Bone marrow (tissue), 2 donors: ENCODE measurements around the gene TFF3.
"Not testable (repeated sequence)": the region's sequence is repeated elsewhere in the genome, so short reads cannot be mapped to it uniquely, and the experiment has no call there.

Source experiments
- DNase-seq, 2 donors: peaks; one replicate each; lab custom pipeline; 2025; lab: John Stamatoyannopoulos, UW

TFF3 gene

GRCh38 chr21:42304556-42305454 is 10.4 kb downstream of the TFF3 start:
- no peak for DNase-seq

GRCh38 chr21:42303443-42303842 is 11.8 kb downstream of the TFF3 start:
- DNase-seq, result no peak

GRCh38 chr21:42302794-42303193 is 12.4 kb downstream of the TFF3 start:
- DNase-seq, result no peak

- no peak for DNase-seq
Measured at GRCh38 chr21:42302076-42302650, 13.0 kb downstream of the TFF3 start.

- DNase-seq, result no peak
Measured at GRCh38 chr21:42301371-42302075, 13.7 kb downstream of the TFF3 start.

GRCh38 chr21:42300956-42301355 is 14.3 kb downstream of the TFF3 start:
- no peak for DNase-seq

DNA sequence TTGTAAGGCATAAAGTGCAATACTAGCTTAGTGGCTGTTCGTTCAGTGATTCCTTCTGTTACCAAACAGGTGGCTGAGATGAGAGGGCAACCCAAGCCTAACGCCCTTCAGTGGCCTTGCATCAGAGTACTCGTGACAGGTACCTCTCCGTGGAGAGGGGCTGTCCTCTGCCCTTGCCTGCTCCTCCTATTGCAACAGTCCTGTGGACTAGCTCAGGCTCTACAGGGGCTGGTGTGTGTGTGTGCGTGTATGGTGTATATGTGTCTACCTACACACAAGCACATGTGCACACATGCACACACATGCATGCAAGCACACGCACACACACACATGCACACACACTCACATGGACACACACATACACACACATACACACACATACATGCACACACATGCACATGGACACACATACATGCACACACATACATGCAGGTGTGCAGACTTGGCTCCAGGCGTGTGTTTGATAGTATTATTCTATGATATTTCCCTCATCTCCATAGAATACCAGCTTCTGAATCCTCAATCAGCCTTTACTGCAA is 15.1 kb downstream of the TFF3 start:
- DNase-seq, result no peak

DNA sequence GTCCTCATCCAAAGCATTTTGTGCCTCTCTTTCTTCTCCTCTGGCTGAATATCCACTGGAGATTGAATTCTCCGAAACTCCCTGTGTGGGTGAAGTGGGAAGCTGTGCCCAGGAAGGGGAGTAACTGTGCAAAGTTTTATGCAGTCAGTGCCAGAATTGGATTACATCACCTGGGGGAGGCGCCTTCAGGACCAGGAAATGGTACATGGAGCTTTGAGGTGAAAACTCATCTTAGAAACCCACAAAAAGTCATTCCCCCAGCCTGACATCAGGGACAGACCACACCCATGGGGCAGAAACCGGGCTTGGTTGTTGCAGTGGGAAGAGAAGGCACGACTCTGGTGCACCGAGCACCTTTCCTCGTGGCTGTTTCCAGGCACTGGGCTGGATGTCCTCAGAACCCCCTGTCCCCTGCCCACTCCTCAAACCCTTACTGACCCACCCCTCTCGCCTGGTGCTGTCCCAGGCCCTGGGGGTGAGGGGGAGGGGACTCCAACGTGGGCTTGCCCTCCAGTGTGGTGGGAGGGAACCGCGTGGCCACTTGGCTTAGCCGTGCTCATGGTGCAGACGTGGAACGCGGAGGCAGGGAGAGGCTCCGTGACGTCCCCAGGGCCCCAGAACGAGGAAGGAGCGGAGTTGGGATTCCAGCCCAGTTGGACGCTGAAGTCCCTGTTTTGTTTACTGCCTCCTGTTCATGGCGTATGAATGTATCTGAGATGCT is 15.7 kb downstream of the TFF3 start:
- no peak for DNase-seq

GRCh38 chr21:42298657-42299056 is 16.6 kb downstream of the TFF3 start:
- DNase-seq, result no peak

- no peak for DNase-seq
Measured at GRCh38 chr21:42298237-42298636, 17.0 kb downstream of the TFF3 start.

- DNase-seq, result no peak
Measured at GRCh38 chr21:42297377-42297776, 17.8 kb downstream of the TFF3 start.

- DNase-seq, result no peak
Measured at GRCh38 chr21:42296501-42296900, 18.7 kb downstream of the TFF3 start.

- no peak for DNase-seq
Measured at GRCh38 chr21:42295845-42296244, 19.4 kb downstream of the TFF3 start.

- DNase-seq, result no peak
Measured at GRCh38 chr21:42294273-42294880, 20.8 kb downstream of the TFF3 start.

- no peak for DNase-seq
Measured at GRCh38 chr21:42293649-42294272, 21.4 kb downstream of the TFF3 start.

DNA sequence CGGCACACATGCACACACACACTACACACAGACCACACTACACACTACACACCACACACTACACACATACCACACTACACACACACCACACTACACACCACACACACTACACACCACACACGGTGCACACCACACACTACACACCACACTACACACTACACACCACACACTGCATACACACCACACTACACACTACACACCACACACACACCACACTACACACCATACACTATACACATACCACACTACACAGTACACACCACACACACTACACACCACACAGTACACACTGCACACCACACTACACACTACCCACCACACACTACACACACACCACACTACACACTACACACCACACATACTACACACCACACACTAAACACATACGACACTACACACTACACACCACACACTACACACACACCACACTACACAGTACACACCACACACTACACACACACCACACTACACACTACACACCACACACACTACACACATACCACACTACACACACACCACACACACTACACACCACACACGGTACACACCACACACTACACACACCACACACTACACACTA is 22.6 kb downstream of the TFF3 start:
- not testable (repeated sequence) for DNase-seq

DNA sequence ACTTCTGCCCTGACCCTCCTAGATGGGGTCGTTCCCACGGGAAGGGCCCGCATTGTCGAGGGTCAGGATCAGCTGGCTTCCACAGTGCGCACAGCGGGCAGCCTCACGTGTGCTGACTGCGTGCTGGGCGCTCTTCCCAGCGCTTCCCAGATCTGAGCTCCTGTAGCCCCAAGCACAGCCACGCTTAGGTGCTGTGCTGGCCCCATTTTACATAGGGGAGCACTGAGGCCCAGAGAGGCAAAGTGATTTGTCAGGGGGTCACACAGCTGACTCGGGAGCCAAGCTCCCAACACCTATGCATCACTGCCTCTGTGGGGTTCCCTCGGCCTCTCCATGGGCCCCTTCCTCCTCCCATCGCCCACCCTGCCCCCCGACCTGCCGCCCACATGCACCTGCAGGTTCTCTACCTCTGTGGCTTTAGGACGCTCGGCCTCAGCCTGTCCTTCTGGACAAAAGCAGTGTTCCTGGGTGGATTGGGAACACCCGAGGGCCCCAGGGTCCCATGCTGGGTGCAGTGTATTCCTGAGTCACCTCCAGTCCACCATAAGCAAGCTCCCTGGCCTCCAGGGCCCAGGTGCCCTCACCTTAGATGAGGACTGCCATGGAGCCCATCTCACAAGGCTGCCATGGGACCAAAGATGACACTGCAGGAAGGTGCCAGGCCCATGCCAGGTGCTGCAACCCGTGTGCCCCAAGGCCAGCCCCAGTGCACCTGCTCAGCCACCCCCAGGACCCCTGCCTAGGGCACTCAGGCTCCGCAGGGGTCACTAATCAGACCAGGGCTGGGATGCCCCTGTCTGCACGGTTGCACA is 23.3 kb downstream of the TFF3 start:
- DNase-seq, result no peak

GRCh38 chr21:42291003-42291750 is 24.0 kb downstream of the TFF3 start:
- no peak for DNase-seq

DNA sequence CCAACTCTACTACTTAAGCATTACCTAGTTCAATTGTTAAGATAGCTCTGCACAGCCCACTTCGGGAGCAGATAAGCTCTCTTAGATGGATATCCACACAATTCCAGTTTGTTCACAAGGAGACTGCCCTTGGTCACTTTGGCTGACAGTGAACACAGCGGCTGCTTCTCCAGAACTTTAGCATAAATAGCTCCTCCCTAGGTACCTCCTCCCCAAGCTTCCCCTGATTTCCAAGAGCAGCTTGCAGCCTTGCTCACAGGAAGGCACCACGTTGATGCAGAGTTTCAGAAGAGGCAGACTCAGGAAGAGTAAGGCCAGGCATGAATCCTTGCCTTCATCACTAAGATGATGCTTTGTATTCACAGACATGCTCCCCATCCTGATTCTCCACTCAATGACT is 24.7 kb downstream of the TFF3 start:
- no peak for DNase-seq
